PC-9 (cell line): Measurements from ENCODE around the gene NSMCE4A. TPM values are rescaled to one million over a fixed set of nuclear protein-coding genes. Genes with fewer than 3 reads are reported as not detected.

Experiments
- BruUV-seq: library from RNA; stranded (reverse); fragments of 400-500 nt; replicated peaks from 2 replicates; lab custom pipeline; 2021; lab: Mats Ljungman, UMichigan
- CTCF ChIA-PET: fragments of 300-600 bp; sonication (Branson Sonifier 250); formaldehyde crosslinking; loops from one replicate; lab custom pipeline; 2022; ENCODE audit warnings: antibody characterized with exemption; lab: Charles Lee
- POLR2A ChIA-PET: fragments of 300-600 bp; sonication (Branson Sonifier 250); formaldehyde crosslinking; loops from one replicate; lab custom pipeline; 2022; ENCODE audit warnings: antibody characterized with exemption; ENCODE audit not compliant: unreplicated experiment; lab: Charles Lee
- DNase-seq, 2 experiments: peaks; one replicate each; pipeline versions ENCODE4 v3.0.0 to v3.0.0-alpha.2; 2015 to 2022; ENCODE audit warnings: mixed read lengths in 1 of 2
- H2AFZ ChIP-seq: fragments of 200-600 bp; sonication (generic); 2 replicates; pipeline ENCODE4 v1.8.1; 2017; ENCODE audit warnings: antibody characterized with exemption
- H3F3A ChIP-seq: fragments of 200-600 bp; sonication (generic); 2 replicates; pipeline ENCODE4 v1.8.1; 2017; ENCODE audit warnings: antibody characterized with exemption, mild to moderate bottlenecking, low read depth; ENCODE audit not compliant: insufficient read depth
- H3K27ac ChIP-seq: fragments of 200-600 bp; sonication (generic); 2 replicates; pipeline ENCODE4 v1.6.1; 2016; ENCODE audit warnings: mixed run types
- H3K27me3 ChIP-seq: fragments of 200-600 bp; sonication (generic); 2 replicates; pipeline ENCODE4 v1.6.1; 2016; ENCODE audit warnings: low read depth, mixed run types; ENCODE audit not compliant: insufficient read depth
- H3K36me3 ChIP-seq: fragments of 200-600 bp; sonication (generic); 2 replicates; pipeline ENCODE4 v1.6.1; 2016; ENCODE audit warnings: low read depth, mixed run types
- H3K4me1 ChIP-seq: fragments of 200-600 bp; sonication (generic); replicated peaks from 2 replicates; pipeline ENCODE4 v1.6.1; 2016; ENCODE audit warnings: mixed run types; ENCODE audit not compliant: insufficient read depth
- H3K4me2 ChIP-seq: fragments of 200-600 bp; sonication (generic); 2 replicates; pipeline ENCODE4 v1.6.1; 2017; ENCODE audit warnings: mixed run types
- H3K4me3 ChIP-seq: fragments of 200-600 bp; sonication (generic); 2 replicates; pipeline ENCODE4 v1.6.1; 2016; ENCODE audit warnings: mixed run types
- H3K79me2 ChIP-seq: fragments of 200-600 bp; sonication (generic); 2 replicates; pipeline ENCODE4 v1.6.1; 2017; ENCODE audit warnings: low read depth, mixed run types
- H3K9me2 ChIP-seq: fragments of 200-600 bp; sonication (generic); 2 replicates; pipeline ENCODE4 v1.8.1; 2017; ENCODE audit warnings: mild to moderate bottlenecking; ENCODE audit not compliant: insufficient read depth
- H3K9me3 ChIP-seq: fragments of 200-600 bp; sonication (generic); 2 replicates; pipeline ENCODE4 v1.8.1; 2016; ENCODE audit warnings: low read depth; ENCODE audit not compliant: insufficient read depth
- H4K20me1 ChIP-seq: fragments of 200-600 bp; sonication (generic); 2 replicates; pipeline ENCODE4 v1.8.1; 2017; ENCODE audit not compliant: insufficient read depth
- CTCF ChIP-seq: fragments of 200-600 bp; sonication (generic); conservative IDR thresholded peaks from 2 replicates; pipeline ENCODE4 v1.6.1; 2017; ENCODE audit warnings: mixed run types, antibody characterized with exemption, mild to moderate bottlenecking, moderate library complexity
- EZH2 ChIP-seq: fragments of 200-600 bp; sonication (generic); IDR thresholded peaks from 2 replicates; pipeline ENCODE4 v1.8.0; 2017; ENCODE audit warnings: antibody characterized with exemption, low read depth
- intact Hi-C: fragments of 100-400 bp; cut with micrococcal nuclease; formaldehyde crosslinking; loops from one replicate; pipeline ENCODE4 v1.10.0; 2022; ENCODE audit not compliant: unreplicated experiment
- total RNA-seq: library from RNA; stranded (reverse); gene quantifications from 2 replicates; pipeline ENCODE4 v1.2.3, GENCODE V29; 2021

NSMCE4A gene
- total RNA-seq, 1 experiment from 2014 or later = 26.8 TPM

GRCh38 chr10:121926671-121927317 is 48.2 kb downstream of the NSMCE4A start:
- Histone ChIP-seq H3K4me1 (0 out of 2 replicates have a peak, but pooled peaks cover 5% of the 10 kb centered on the region), H3K4me3 (peak overlapping the region; percentile 73), H3K27me3 (no peaks in the 10 kb centered on the region), H4K20me1 (no peaks in the 10 kb centered on the region), H3K9me3 (no peaks in the 10 kb centered on the region), H3K79me2 (peaks cover 33% of the 10 kb centered on the region), H3K36me3 (no peaks in the 10 kb centered on the region), H3K9me2 (no peaks in the 10 kb centered on the region), H2AFZ (peak overlapping the region; percentile 98), H3F3A (no peaks in the 10 kb centered on the region; the same call in 1 of the 2 replicates), H3K27ac (peak overlapping the region; percentile 82), H3K4me2 (peak overlapping the region; percentile 87)
- ChIA-PET CTCF (no interaction called here), POLR2A (no interaction called here)
- DNase-seq = no peak
- TSS peak; percentile 60 for BruUV-seq
- intact Hi-C loops = loop anchor here (5.0 kb wide), 2 partner anchors 126 to 186 kb away; no protein-coding TSS in a partner anchor
- TF ChIP-seq CTCF = no peak
- no peak for TF ChIP-seq EZH2

- Histone ChIP-seq H3K4me1 (0 out of 2 replicates have a peak, but pooled peaks cover 5% of the 10 kb centered on the region), H3K9me2 (no peaks in the 10 kb centered on the region), H3K4me2 (peak overlapping the region; percentile 87), H3K27ac (peak overlapping the region; percentile 82; the same call in 1 of the 2 replicates), H3K27me3 (no peaks in the 10 kb centered on the region), H3K4me3 (peak overlapping the region; percentile 73; the same call in 1 of the 2 replicates), H3K79me2 (peaks cover 33% of the 10 kb centered on the region), H2AFZ (no peak overlapping the region), H3F3A (no peaks in the 10 kb centered on the region; the same call in 1 of the 2 replicates), H3K9me3 (no peaks in the 10 kb centered on the region), H4K20me1 (no peaks in the 10 kb centered on the region), H3K36me3 (no peaks in the 10 kb centered on the region)
- no TSS peak for BruUV-seq
- POLR2A ChIA-PET = no interaction called here
- TF ChIP-seq CTCF = no peak
- TF ChIP-seq EZH2 = no peak
- CTCF ChIA-PET = no interaction called here
- intact Hi-C loops = loop anchor here (5.0 kb wide), 2 partner anchors 126 to 186 kb away; no protein-coding TSS in a partner anchor
- DNase-seq = no peak
Observed at GRCh38 chr10:121926157-121926556, 48.9 kb downstream of the NSMCE4A start.

DNA sequence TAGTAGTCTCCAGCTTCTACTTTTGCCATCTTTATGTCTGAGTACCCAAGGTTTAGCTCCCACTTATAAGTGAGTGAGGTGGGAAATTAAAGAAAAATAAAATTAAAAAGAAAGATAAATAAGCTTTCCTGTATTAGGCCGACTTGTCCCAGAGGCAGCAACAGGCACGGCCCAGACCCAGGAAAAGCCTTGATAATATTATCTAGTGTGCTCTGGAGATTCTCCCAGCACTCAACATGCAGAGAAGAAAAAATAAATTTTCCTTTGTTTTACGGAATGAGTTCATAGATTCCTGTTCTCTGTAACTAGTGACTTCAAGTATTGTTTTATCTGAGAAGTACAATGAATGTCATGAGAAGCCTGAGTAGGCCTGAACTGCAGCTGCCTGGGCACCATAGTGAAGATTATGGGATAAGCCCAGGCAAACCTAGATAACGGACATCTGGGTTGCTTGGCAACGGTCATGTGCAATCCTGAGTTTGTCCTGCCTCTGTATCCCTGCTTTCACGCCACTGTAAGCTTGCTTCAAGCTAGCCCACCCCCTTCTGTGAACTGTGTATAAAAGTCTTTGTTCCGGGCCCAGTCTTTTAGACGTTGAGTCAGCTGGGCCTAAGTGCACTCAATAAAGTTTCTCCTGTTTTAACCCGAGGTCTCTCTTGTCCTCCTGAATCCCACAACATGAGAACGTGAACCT is 53.6 kb downstream of the NSMCE4A start:
- Histone ChIP-seq H3K9me2 (no peaks in the 10 kb centered on the region), H3K9me3 (no peaks in the 10 kb centered on the region), H3K4me3 (no peak overlapping the region), H3F3A (no peaks in the 10 kb centered on the region), H3K4me2 (no peak overlapping the region), H3K36me3 (no peaks in the 10 kb centered on the region), H2AFZ (no peak overlapping the region), H3K27me3 (no peaks in the 10 kb centered on the region), H4K20me1 (no peaks in the 10 kb centered on the region), H3K79me2 (peaks cover 18% of the 10 kb centered on the region), H3K4me1 (0 out of 2 replicates have a peak, but pooled peaks cover 4% of the 10 kb centered on the region), H3K27ac (no peak overlapping the region)
- POLR2A ChIA-PET = no interaction called here
- BruUV-seq = no TSS peak
- CTCF ChIA-PET = interaction anchor here (0.6 kb wide), 1 partner anchor 395 kb away, joined by 3 read pairs; no protein-coding TSS in a partner anchor
- no peak for DNase-seq
- TF ChIP-seq CTCF (no peak), EZH2 (no peak)
- intact Hi-C loops = no loop called here
